ENCODE measurements around the gene KRTAP10-12. TPM values are rescaled to one million over a fixed set of nuclear protein-coding genes. Genes with fewer than 3 reads are reported as not detected.

KRTAP10-12 gene
- total RNA-seq, 2 donors from 2014 or later, result not detected

Other genes with a start within 250 kb of the KRTAP10-12 start
- gene LRRC3, start 241.7 kb upstream of the KRTAP10-12 start, total RNA-seq, result under 1 TPM; 0.45 to 0.88 TPM
- gene KRTAP10-1, start 157.0 kb upstream of the KRTAP10-12 start, total RNA-seq, result not detected
- not detected for gene KRTAP10-2, start 145.7 kb upstream of the KRTAP10-12 start, total RNA-seq
- gene KRTAP10-3, start 138.4 kb upstream of the KRTAP10-12 start, total RNA-seq, result not detected
- gene KRTAP10-4, start 123.4 kb upstream of the KRTAP10-12 start, total RNA-seq, result not detected
- gene KRTAP10-5, start 116.6 kb upstream of the KRTAP10-12 start, total RNA-seq, result not detected
- not detected for gene KRTAP10-6, start 104.7 kb upstream of the KRTAP10-12 start, total RNA-seq
- not detected for gene KRTAP10-7, start 96.6 kb upstream of the KRTAP10-12 start, total RNA-seq
- not detected for gene KRTAP10-8, start 85.1 kb upstream of the KRTAP10-12 start, total RNA-seq
- gene KRTAP10-9, start 70.1 kb upstream of the KRTAP10-12 start, total RNA-seq, result not detected
- not detected for gene KRTAP10-10, start 59.8 kb upstream of the KRTAP10-12 start, total RNA-seq
- gene KRTAP10-11, start 50.8 kb upstream of the KRTAP10-12 start, total RNA-seq, result not detected
- not detected for gene KRTAP12-4, start 42.5 kb upstream of the KRTAP10-12 start, total RNA-seq
- gene KRTAP12-3, start 39.2 kb upstream of the KRTAP10-12 start, total RNA-seq, result not detected
- gene KRTAP12-2, start 30.2 kb upstream of the KRTAP10-12 start, total RNA-seq, result not detected
- not detected for gene KRTAP12-1, start 15.0 kb upstream of the KRTAP10-12 start, total RNA-seq
- not detected for gene TSPEAR, start 14.4 kb downstream of the KRTAP10-12 start, total RNA-seq
- gene UBE2G2, start 104.6 kb downstream of the KRTAP10-12 start, total RNA-seq, result 100 to 1,000 TPM in 1 of 2 donors, 10 to 100 TPM in 1; 89.7 to 164 TPM
- gene SUMO3, start 120.9 kb downstream of the KRTAP10-12 start, total RNA-seq, result 10 to 100 TPM; 50.1 to 53.9 TPM
- 10 to 100 TPM; 69.4 to 81.7 TPM for gene PTTG1IP, start 176.5 kb downstream of the KRTAP10-12 start, total RNA-seq
- gene ITGB2, start 223.7 kb downstream of the KRTAP10-12 start, total RNA-seq, result 1,000 to 10,000 TPM in 1 of 2 donors, 100 to 1,000 TPM in 1; 448 to 1,246 TPM
- gene SLX9, start 242.9 kb downstream of the KRTAP10-12 start, total RNA-seq, result 10 to 100 TPM; 43.5 to 83.6 TPM